ENCODE data around the gene PTCD3. TPM values are rescaled to one million over a fixed set of nuclear protein-coding genes. Genes with fewer than 3 reads are reported as not detected.

Gene PTCD3
- total and polyA plus RNA-seq, 2 of the 4 experiments (the other 2 are of a cell fraction): 44.0 to 48.9 TPM

- POLR2A ChIA-PET (ENCODE audit: unreplicated experiment): no interaction called here
- Histone ChIP-seq H3K4ac (ENCODE audit: low read depth, low read length) (no peak overlapping the region), H3K4me1 (ENCODE audit: control insufficient read depth, insufficient read depth, low read length) (peaks cover 1% of the 10 kb centered on the region; the same call in 1 of the 2 replicates), H2BK15ac (ENCODE audit: low read depth, low read length) (no peak overlapping the region), H3K18ac (ENCODE audit: low read depth, low read length) (no peak overlapping the region), H3K27me3 (ENCODE audit: control insufficient read depth, insufficient read depth, low read length) (no peaks in the 10 kb centered on the region), H2AK9ac (replicated peaks; ENCODE audit: low read depth, low read length, poor library complexity) (no peak overlapping the region), H2BK120ac (ENCODE audit: low read depth, low read length) (no peak overlapping the region), H3K23ac (ENCODE audit: low read depth, low read length) (no peak overlapping the region), H2AK5ac (ENCODE audit: low read depth, low read length) (no peak overlapping the region), H3K4me2 (ENCODE audit: low read depth, low read length) (no peak overlapping the region), H2AFZ (replicated peaks; ENCODE audit: low read length, poor library complexity) (no peak overlapping the region), H4K91ac (ENCODE audit: insufficient read depth, low read depth, low read length) (no peak overlapping the region), H3K4me3 (ENCODE audit: insufficient read depth, low read depth, low read length) (no peak overlapping the region), H3K79me1 (ENCODE audit: low read depth in 1 of 2, low read length in 2 of 2) (peaks cover 0 to 11% of the 10 kb centered on the region in 2 experiments; a peak in 1 of 4 replicates), H2BK20ac (ENCODE audit: low read depth, low read length) (no peak overlapping the region), H3K27ac (ENCODE audit: insufficient read depth, low read length) (no peak overlapping the region), H4K8ac (ENCODE audit: low read depth in 2 of 2, low read length in 2 of 2) (no peak overlapping the region), H3K9me3 (ENCODE audit: control insufficient read depth, insufficient read depth, low read length) (no peaks in the 10 kb centered on the region), H3K56ac (ENCODE audit: extremely low read depth, insufficient read depth, low read length) (no peak overlapping the region), H2BK5ac (ENCODE audit: low read depth, low read length, poor library complexity, severe bottlenecking) (no peak overlapping the region), H4K5ac (ENCODE audit: low read depth, low read length) (no peak overlapping the region), H3K9ac (ENCODE audit: low read depth, low read length) (no peak overlapping the region), H3K36me3 (ENCODE audit: control insufficient read depth, insufficient read depth, low read length) (peaks cover 48% of the 10 kb centered on the region), H4K20me1 (ENCODE audit: insufficient read depth, low read length) (no peaks in the 10 kb centered on the region), H3K9me1 (ENCODE audit: insufficient read depth, low read length) (no peaks in the 10 kb centered on the region), H3K14ac (replicated peaks; ENCODE audit: low read depth, low read length) (no peak overlapping the region)
- BruUV-seq (replicated peaks): no TSS peak
- in situ Hi-C loops (cut with MboI; ENCODE audit: low sequenced_read_pairs) (loop anchor here (5.0 kb wide), 2 partner anchors 248 to 353 kb away; no protein-coding TSS in a partner anchor), dilution Hi-C loops (cut with HindIII; ENCODE audit: low sequenced_read_pairs, unreplicated experiment) (no loop called here), intact Hi-C loops (cut with micrococcal nuclease) (loop anchor here (5.0 kb wide), 1 partner anchor 38 kb away; no protein-coding TSS in a partner anchor)
- no peak for DNase-seq
- WGBS, 2 experiments (ENCODE audit: extremely low coverage in 2 of 2, insufficient read length in 1 of 2): 96% methylated on average over 12 of the region's 15 CpGs; no CpG with 5 or more reads in 1 of the 2 experiments
- no peak for TF ChIP-seq USF2 (IDR thresholded peaks at IDR 0.05; ENCODE audit: low read depth, low read length)
- no peak for TF ChIP-seq MAFK (IDR thresholded peaks at IDR 0.05; ENCODE audit: low read depth, low read length)
- no peak for TF ChIP-seq CEBPB (IDR thresholded peaks at IDR 0.05; ENCODE audit: low read depth, low read length)
- no peak for ATAC-seq (ENCODE audit: low read depth)
- CTCF ChIA-PET: no interaction called here
Measured at GRCh38 chr2:86074811-86075210, 31.2 kb upstream of the PTCD3 start.
